ENCODE data around the gene CDC42BPA.
"Not testable (repeated sequence)": the region's sequence is repeated elsewhere in the genome, so short reads cannot be mapped to it uniquely, and the experiment has no call there.

CDC42BPA gene

DNA sequence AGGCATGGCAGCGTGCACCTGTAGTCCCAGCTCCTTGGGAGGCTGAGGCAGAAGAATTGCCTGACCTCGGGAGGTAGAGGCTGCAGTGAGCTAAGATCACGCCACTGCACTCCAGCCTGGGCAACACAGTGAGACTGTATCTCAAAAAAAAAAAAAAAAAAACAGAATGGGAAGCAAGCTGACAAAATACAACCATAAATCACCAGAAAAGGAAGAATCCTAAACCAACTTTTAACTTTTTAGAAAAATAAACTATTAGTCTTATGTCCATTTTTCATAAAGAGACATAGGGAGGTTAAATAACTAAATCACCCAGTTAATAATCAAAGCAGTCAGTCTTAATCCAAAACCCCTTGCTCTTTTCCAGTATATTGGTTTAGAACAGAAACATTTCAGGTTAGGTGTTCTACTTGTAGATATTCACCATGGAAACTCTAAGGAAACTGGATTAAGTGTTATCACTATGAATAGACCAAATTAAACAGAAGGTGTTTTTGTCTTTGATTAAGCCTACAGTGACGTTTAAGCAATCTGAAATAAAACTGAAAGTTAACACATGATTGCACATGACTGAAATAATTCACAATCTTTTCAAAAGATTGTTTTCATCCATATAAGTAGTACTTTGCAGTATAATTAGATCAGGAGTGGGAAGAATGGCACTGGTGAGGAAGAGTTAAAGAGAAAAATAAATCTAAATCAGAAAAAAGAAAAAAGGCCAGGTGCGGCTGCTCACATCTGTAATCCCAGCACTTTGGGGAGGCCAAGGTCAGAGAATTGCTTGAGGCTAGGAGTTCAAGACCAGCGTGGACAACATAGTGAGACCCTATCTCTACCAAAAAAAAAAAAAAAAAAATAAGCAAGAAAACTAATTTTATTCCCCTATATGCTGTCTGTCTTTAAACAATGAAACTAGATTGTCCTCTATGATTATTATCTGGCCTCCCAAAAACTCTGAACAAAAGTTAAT, 9.6 kb downstream of the CDC42BPA start:
- DNase-seq (ENCODE audit: low spot score), result no peak

DNA sequence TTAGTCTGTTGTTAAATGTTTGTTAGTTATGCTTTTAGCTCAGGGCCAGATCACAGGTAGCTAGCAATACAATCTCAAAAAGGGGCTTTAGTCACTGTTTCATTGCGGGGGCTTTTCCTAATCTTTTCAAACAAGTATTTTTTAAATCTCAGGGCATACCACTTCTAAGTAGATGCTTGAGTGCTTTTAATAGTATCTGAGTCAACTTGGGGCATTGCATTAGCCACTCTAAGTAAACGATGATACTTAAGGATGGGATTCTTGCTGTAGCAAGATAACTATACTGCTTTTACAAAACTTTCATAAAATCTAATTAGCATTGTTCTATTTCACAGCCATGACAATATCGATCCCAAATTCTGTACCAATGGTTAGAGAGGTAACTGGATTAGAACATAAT, 11.6 kb downstream of the CDC42BPA start:
- DNase-seq (ENCODE audit: low spot score), result no peak

DNA sequence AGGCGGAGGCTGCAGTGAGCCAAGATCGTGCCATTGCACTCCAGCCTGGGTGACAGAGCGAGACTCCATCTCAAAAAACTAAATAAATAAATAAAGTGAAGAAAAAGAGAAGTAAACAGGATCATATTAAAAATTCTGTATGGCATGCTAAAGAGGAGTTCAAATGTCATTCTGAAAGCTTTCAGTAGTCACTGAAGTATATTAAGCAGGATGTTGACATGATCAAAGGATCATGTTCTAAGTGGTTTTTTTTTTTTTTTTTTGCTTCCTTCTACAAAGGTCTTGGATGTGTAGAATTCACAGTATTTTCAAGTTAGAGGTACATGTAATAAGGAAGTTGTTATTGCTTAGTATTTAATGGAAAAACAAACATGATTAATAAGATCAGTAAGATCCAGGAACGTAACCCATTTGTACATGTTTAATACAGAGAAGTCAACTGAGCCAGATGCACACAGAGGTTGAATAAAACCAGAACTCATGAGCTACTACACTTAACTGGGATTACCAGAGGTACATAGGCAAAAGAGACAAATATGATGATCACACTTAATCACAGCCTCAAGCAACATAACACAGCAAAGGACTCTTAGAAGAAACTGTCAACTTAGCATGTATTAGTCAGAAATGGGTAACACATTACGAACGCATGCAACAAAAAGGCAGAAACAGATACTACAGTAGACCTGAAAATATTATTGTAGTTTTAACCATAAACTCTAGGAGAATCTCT, 12.2 kb downstream of the CDC42BPA start:
- DNase-seq (ENCODE audit: low spot score), result no peak

DNA sequence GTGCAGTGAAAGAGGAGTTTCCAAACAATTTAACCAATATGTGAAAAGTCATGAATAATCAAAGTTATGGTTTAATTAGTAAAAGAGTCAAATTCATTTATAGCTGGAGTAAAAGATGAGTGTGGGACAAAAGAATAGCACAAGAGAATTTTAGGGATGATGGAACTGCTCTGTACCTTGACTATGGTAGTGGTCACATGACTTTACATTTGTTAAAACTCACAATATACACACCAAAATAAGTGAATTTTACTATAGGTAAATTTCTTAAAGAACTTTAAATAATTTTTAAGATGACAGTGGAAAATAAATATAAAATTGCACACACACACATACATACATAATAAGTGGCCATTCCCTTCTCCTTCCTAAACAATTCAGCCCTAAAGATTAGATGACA, 13.6 kb downstream of the CDC42BPA start:
- DNase-seq (ENCODE audit: low spot score), result no peak

DNA sequence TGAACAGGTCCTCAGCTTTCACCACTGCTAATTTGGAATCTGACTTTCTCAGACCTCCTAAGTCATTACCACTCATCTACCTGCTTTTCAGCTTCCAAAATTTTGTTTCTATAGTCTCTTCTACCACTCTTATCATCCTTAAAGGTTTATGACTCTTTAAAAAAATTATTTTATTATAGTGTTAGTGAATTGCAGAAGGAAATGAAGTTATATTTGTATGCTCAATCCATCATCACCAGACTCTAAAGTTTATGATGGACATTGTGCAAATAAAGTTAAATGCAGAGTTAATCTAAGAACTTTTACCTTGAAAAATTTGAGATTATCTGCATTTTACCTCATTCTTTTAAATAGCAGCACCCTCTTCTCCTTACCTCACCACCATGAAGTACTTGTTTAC, 14.6 kb downstream of the CDC42BPA start:
- DNase-seq (ENCODE audit: low spot score), result no peak

DNA sequence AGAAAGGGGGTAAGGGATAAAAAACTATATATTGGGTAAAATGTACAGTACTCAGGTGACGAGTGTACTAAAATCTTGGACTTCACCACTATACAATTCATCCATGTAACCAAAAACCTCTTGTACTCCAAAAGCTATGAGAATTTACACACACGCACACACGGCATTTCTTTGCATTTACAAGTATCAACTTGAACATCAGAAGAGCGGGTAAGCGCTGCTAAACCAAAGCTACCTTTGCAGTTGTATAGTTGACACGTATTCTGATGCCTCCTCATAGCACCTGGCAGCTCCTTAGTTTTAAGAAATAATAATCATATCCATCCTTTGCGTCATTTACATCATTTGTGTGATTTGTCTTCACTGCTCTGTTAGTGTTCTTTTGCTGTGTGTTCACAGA, 17.6 kb downstream of the CDC42BPA start:
- no peak for DNase-seq (ENCODE audit: low spot score)

DNA sequence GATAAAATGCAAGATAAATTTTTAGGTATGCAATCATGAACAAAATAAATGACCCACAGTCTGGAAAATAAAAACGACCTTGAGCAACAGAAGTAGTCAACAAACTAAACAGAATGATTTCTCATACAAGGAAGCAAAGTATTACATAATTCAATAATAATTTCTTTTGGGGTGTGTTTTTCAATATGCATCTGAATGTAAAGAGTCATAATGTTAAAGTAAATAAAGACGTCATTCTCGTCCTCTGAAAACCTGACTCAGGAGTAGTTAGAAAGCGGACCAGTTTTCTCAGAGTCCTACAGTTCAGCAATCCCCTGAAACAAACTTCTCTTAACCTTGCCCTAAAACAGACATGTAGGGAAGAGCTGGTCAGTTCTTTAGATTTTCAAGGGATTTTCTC, 18.6 kb downstream of the CDC42BPA start:
- DNase-seq (ENCODE audit: low spot score), result no peak

DNA sequence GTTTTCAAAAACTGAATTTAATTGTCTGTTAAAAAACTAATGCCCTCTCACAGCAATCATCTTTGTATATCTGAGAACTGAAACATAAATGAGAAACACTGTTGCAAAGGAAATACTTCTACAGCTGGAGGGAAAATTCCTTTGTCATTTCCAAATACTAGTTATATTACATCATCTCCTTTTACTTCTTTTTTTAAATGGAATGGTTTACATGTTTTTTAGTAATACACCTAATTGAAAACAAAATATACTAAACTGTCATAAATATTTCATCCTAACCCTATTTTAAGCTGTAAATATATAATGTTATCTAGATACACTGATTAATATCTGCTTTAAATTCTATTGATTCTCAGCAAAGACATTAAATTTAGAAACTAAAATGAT, 19.1 kb downstream of the CDC42BPA start:
- no peak for DNase-seq (ENCODE audit: low spot score)

DNA sequence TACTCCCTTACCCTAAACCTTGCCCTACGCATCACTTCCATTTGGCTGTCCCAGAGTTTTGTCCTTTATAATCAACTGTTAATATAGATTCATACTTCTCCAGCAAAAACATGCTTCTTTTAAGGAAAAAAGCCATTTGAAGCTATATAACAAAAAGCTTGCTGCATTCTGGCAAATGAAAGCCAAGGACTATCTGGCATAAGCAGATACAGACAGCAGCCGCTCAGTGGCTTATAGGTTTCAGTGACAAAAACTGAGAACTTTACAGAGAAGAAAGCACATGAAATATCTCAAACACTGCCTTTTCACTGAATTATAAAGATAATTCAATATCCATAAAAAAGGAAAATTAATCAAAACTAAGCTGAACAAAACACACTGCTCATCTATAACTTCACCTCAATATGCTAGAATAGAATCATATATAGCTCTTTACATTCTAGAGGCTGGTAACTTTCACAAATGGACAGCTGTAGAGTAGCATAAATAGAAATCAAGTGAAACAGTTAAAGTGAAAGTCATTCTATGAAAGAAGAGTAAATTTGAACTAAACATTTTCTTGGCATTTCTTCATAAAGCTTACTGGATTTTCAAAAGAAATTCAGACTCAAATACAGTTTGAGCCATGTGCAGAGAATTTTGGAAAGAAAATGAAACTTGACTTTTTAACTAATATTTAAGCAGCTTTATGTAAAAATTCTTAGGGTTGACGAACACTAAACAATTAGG, 19.6 kb downstream of the CDC42BPA start:
- no peak for DNase-seq (ENCODE audit: low spot score)

DNA sequence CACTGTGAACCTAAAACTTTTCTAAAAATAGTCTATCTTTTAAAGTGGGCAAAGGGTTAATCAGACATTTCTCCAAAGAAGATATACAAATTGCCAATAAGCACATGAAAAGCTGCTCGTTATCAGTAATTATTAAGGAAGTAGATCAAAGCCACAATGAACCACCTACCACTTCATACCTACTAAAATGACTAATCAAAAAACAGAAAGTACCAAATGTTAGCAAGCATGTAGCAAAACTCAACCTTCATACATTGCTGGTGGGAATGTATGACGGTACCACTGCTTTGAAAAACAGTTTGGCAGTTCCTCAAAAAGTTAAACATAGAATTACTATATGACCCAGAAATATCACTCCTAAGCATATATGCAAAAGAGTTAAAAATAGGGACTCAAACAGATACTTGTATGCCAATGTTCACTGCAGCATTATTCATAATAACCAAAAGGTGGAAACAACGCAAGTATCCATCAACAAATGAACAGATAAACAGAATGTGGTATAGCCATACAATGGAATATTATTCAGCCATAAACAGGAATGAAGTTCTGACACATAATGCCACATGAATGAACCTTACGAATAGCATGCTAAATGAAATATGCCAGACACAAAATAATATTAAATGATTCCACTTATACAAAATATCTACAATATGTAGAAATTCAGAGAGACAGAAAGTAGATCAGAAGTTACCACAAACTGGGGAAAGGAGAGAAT, 21.1 kb downstream of the CDC42BPA start:
- no peak for DNase-seq (ENCODE audit: low spot score)

DNA sequence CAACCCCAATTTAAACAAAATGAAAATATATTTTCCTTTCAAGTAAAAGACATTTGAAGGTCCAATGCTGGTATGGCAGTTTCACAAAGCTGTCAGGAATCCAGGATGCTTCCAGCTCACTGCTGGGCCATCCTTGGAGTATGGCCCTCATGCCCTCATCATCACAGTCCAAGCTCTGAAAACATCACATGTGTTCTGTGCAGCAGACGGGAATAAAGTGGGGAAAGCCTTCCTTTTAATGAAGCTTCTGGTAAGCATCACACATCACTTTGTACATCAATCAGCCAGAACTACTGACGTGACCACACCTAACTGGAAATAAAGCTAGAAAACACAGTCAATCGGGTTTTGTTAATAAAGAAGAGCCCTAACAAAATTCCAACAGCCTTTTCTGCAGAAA, 22.7 kb downstream of the CDC42BPA start:
- no peak for DNase-seq (ENCODE audit: low spot score)

DNA sequence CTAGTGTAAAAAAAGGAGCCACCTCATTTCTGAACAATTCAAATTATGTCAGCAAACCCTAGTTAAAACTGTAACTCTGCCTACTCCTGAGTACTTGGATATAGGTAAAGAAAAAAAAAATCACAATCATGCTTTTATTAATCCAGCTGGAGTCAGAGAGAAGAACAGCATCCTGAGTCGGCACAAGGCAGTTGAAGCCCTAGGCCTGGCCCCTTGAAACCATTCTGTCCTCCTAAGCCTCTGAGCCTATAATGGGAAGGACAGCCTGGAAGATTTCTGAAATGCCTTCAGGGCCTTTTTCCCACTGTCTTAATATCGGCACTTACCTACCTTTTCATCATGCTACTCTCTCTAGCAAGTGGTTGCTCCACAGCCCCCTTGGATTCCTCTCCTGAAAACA, 32.5 kb downstream of the CDC42BPA start:
- DNase-seq (ENCODE audit: low spot score), result no peak

DNA sequence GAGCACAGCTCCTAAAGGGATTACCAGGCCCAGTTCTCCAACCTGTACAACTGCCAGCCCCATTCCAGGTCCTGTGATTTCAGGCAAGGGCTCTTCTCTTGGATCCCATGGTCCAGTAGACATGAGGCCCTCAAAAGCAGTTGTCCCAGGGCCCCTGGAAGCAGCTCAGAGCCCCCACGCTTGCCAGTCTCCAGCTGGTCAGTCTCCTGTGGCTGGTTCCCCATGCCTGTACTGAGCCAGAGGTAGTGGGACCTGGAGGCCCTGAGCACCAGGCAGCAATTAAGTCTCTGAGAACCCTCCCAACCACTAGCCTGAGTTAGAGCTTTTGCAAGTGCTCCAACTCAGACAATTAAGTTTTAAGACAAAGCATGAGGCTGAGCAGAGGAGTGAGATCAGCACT, 36.9 kb downstream of the CDC42BPA start:
- DNase-seq (ENCODE audit: low spot score), result no peak

DNA sequence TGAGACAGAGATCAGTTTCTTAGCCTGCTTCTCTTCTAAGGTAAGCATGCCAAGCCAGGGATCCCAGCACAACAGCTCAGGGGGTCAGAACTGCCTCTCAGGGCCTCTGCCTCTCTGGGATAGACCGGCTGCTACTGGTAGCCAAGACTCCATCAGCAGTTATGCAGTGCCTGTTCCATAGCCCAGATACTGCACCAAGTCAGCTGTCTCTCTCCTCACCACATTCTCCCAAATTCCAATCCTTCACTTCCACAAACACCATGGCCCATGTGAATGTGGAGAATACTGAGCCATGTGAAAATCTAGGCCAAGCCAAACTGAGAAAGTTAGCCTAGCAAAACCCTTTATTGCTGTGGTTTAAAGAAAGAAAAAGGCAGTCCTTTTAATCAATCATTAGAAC, 37.5 kb downstream of the CDC42BPA start:
- DNase-seq (ENCODE audit: low spot score), result no peak

DNA sequence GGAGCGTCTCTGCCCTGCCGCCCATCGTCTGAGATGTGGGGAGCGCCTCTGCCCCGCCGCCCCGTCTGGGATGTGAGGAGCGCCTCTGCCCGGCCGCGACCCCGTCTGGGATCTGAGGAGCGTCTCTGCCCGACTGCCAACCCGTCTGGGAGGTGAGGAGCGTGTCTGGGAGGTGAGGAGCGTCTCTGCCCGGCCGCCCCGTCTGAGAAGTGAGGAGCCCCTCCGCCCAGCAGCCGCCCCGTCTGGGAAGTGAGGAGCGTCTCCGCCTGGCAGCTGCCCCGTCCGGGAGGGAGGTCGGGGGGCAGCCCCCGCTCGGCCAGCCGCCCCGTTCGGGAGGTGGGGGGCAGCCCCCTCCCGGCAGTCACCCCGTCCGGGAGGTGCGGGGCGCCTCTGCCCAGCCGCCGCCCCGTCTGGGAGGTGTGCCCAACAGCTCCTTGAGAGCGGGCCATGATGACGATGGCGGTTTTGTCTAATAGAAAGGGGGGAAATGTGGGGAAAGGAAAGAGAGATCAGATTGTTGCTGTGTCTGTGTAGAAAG, 42.1 kb downstream of the CDC42BPA start:
- DNase-seq (ENCODE audit: low spot score), result not testable (repeated sequence)

DNA sequence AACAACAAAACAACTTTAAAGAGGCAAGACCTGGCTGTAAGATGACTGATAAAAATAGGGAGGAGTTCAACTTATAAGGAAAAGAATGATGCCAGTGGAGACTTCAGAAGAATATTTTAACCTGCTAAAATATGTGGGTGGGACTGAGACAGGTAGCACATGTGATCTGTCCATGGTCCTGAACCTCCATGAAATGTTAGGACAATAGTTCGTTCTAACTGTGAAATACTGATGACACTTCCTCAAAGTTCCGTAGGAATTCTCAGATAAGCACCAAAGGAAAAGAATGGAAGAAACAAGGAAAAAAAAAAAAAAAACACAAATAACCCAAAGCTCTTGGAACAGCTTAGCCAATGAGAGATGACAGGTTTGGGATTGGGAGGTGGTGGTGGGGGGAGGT, 44.7 kb downstream of the CDC42BPA start:
- DNase-seq (ENCODE audit: low spot score), result no peak

DNA sequence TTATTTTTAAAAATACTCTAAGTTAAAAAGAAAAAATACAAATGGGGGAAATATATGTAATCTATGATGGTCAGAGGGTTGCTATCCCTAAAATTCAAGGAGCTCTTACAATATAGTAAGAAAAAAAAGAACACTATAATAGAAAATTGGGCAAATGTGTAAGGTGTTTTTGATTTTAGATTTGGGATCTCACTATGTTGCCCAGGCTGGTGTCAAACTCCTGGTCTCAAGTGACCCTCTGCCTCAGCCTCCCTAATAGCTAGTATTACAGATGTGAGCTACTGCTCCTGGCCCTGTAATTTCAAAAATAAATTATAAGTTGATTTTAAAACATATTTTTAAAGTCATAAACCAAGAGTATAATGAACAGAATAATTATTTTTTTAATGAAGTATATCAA, 45.9 kb downstream of the CDC42BPA start:
- no peak for DNase-seq (ENCODE audit: low spot score)

DNA sequence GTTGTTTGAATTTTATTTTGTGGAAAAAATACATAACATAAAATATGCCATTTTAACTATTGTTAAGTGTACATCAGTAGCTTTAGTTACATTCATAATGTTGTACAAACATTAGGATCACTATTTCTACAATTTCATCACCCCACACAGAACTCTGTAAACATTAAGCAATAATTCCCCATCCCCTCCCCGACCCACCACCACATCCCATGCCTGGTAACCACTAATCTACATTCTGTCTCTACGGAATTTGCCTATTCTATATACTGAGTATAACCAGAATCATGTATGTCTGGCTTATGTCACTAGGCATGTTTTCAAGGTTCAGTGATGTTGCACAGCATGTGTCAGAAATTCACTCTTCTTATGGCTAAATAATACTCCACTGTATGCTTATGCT, 47.7 kb downstream of the CDC42BPA start:
- no peak for DNase-seq (ENCODE audit: low spot score)

DNA sequence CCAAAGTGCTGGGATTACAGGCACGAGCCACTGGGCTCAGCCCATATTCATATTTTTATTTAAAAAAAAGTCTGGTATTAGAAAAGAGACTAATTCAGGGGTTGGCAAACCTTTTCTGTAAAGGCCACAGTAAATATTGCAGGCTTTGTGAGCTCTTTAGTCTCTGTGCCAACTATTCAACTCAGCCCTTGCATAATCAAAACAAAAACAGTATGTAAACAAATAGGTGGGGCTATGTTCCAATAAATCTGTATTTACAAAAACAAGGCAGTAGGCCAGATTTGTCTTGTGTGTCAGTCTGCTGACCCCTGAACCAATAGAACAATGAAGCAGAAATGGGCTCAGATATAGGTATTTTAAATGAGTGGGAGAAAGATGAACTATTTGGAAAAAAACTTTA, 49.3 kb downstream of the CDC42BPA start:
- DNase-seq (ENCODE audit: low spot score), result no peak

DNA sequence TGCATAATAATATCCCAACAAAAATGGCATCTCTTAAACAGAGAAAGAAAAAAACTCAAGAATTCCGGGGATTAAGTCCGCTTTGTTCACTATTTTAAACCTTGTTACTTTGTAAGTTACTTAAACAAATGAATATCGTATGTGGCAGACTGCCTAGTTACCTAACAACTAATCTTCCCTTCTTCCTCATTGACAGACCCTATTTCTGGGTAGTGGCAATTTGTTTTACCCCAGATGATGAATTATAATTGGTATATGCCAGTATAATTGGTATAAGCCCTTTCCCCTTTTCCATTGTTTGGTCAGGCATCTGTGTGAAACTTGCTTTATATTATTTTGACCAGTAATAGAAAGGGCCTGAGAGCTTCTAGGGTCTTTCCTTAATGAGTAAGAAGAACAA, 52.4 kb downstream of the CDC42BPA start:
- DNase-seq (ENCODE audit: low spot score), result no peak

DNA sequence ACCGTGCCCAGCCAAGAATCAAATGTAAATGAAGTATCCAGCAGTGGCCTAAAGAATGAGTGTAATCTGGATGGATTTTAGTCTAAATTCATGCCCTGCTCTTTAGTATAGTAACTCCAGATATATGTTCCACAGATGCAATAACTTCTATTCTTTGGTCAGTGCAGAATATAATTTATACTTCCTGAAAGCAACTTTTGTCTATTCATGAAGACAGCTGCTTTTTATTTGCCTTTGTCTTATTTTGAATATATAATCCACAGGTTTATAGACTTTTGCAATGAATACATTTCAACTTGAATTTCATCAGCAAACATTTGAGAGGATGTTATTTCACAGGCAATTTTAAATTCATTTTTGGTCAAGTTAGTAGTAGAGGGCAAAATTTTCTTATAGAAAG, 54.4 kb downstream of the CDC42BPA start:
- DNase-seq (ENCODE audit: low spot score), result no peak

DNA sequence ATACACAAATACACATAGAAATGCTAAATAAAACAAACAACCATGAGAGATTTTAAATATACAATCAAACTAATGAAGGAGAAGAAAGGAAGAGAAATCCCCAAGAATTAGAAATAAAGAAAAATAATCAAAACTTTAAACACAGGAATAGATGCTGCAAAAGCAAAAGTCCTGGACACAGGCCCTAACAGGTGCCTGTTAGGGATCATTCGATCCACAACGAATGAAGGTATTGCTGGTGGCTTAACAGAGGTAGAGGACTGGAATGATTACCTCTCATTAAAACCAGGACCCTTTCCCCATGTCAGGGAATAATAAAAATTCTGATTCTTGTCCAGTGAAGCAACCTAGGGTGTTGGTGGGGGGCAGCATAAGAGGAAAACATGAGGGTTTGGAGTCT, 56.8 kb downstream of the CDC42BPA start:
- DNase-seq (ENCODE audit: low spot score), result no peak

All from ecto neural progenitor cell (in vitro differentiated cells).